H9 (cell line): ENCODE results near the gene FRRS1L. TPM values are rescaled to one million over a fixed set of nuclear protein-coding genes. Genes with fewer than 3 reads are reported as not detected.

Experiments used
- DNase-seq: peaks from one replicate; pipeline ENCODE4 v3.0.0-alpha.2; 2017
- H2AFZ ChIP-seq: one replicate; pipeline ENCODE4 v1.6.1; 2013; ENCODE audit warnings: mild to moderate bottlenecking, low read length, control low read depth, moderate library complexity
- H2AK5ac ChIP-seq: 2 replicates; pipeline ENCODE4 v1.6.1; 2013; ENCODE audit warnings: low read length, control low read depth, mixed read lengths; ENCODE audit not compliant: insufficient read length
- H2BK120ac ChIP-seq: one replicate; pipeline ENCODE4 v1.6.1; 2013; ENCODE audit warnings: low read depth, mild to moderate bottlenecking, low read length, control low read depth, inconsistent platforms; ENCODE audit not compliant: poor library complexity, severe bottlenecking
- H2BK12ac ChIP-seq: 2 replicates; pipeline ENCODE4 v1.6.1; 2013; ENCODE audit warnings: low read length, control low read depth, mixed read lengths, low read depth; ENCODE audit not compliant: insufficient read length
- H2BK15ac ChIP-seq: 2 replicates; pipeline ENCODE4 v1.6.1; 2013; ENCODE audit warnings: low read depth, low read length, control low read depth
- H2BK20ac ChIP-seq: one replicate; pipeline ENCODE4 v1.6.1; 2013; ENCODE audit warnings: low read depth, mild to moderate bottlenecking, low read length, control low read depth, inconsistent platforms; ENCODE audit not compliant: poor library complexity, severe bottlenecking
- H2BK5ac ChIP-seq: 2 replicates; pipeline ENCODE4 v1.6.1; 2013; ENCODE audit warnings: low read length, control low read depth, mixed read lengths; ENCODE audit not compliant: insufficient read length
- H3K14ac ChIP-seq: 2 replicates; pipeline ENCODE4 v1.6.1; 2013; ENCODE audit warnings: low read length, control low read depth; ENCODE audit not compliant: insufficient read depth
- H3K18ac ChIP-seq: 2 replicates; pipeline ENCODE4 v1.6.1; 2013; ENCODE audit warnings: low read depth, mild to moderate bottlenecking, mixed read lengths, low read length, control low read depth; ENCODE audit not compliant: insufficient read length
- H3K23ac ChIP-seq: 2 replicates; pipeline ENCODE4 v1.6.1; 2013; ENCODE audit warnings: low read length, control low read depth, mixed read lengths, low read depth; ENCODE audit not compliant: insufficient read length
- H3K23me2 ChIP-seq: 2 replicates; pipeline ENCODE4 v1.6.1; 2013; ENCODE audit warnings: low read depth, mild to moderate bottlenecking, mixed read lengths, low read length, control low read depth; ENCODE audit not compliant: insufficient read length, poor library complexity, severe bottlenecking
- H3K27ac ChIP-seq: 2 replicates; pipeline ENCODE4 v1.5.1; 2013; ENCODE audit warnings: low read length, control low read depth, mixed read lengths, low read depth; ENCODE audit not compliant: insufficient read length
- H3K27me3 ChIP-seq: 2 replicates; pipeline ENCODE4 v1.6.1; 2013; ENCODE audit warnings: low read length, control low read depth, inconsistent platforms; ENCODE audit not compliant: insufficient read depth
- H3K4ac ChIP-seq: 2 replicates; pipeline ENCODE4 v1.6.1; 2013; ENCODE audit warnings: low read depth, mild to moderate bottlenecking, control low read depth, inconsistent platforms, low read length, moderate library complexity
- H3K4me1 ChIP-seq: 2 replicates; pipeline ENCODE4 v1.6.1; 2013; ENCODE audit warnings: low read length, control low read depth, inconsistent platforms; ENCODE audit not compliant: insufficient read depth
- H3K4me2 ChIP-seq: 2 replicates; pipeline ENCODE4 v1.6.1; 2013; ENCODE audit warnings: low read length, control low read depth, mixed read lengths; ENCODE audit not compliant: insufficient read length, insufficient read depth
- H3K56ac ChIP-seq: 2 replicates; pipeline ENCODE4 v1.6.1; 2013; ENCODE audit warnings: low read depth, mild to moderate bottlenecking, mixed read lengths, low read length, control low read depth; ENCODE audit not compliant: insufficient read length
- H3K79me1 ChIP-seq: 2 replicates; pipeline ENCODE4 v1.6.1; 2013; ENCODE audit warnings: low read depth, mild to moderate bottlenecking, moderate library complexity, low read length, control low read depth, inconsistent platforms; ENCODE audit not compliant: insufficient read depth, poor library complexity, severe bottlenecking
- H3K79me2 ChIP-seq: 2 replicates; pipeline ENCODE4 v1.6.1; 2013; ENCODE audit warnings: low read length, control low read depth, inconsistent platforms; ENCODE audit not compliant: insufficient read depth
- H3K9ac ChIP-seq: 2 replicates; pipeline ENCODE4 v1.6.1; 2013; ENCODE audit warnings: low read length, control low read depth, mixed read lengths; ENCODE audit not compliant: insufficient read length; ENCODE audit errors: extremely low read depth
- H3K9me3 ChIP-seq: one replicate; pipeline ENCODE4 v1.6.1; 2013; ENCODE audit warnings: low read depth, low read length, inconsistent platforms; ENCODE audit not compliant: control insufficient read depth
- H3T11ph ChIP-seq: one replicate; pipeline ENCODE4 v1.6.1; 2013; ENCODE audit warnings: mild to moderate bottlenecking, low read length, control low read depth, inconsistent platforms
- H4K20me1 ChIP-seq: one replicate; pipeline ENCODE4 v1.6.1; 2013; ENCODE audit not compliant: control insufficient read depth, insufficient read length, insufficient read depth
- H4K5ac ChIP-seq: 2 replicates; pipeline ENCODE4 v1.6.1; 2013; ENCODE audit warnings: low read depth, mild to moderate bottlenecking, mixed read lengths, low read length, control low read depth; ENCODE audit not compliant: insufficient read length
- H4K8ac ChIP-seq: replicated peaks from 2 replicates; pipeline ENCODE4 v1.6.1; 2013; ENCODE audit warnings: low read length, control low read depth, mixed read lengths, low read depth; ENCODE audit not compliant: insufficient read length
- H4K91ac ChIP-seq: 2 replicates; pipeline ENCODE4 v1.6.1; 2013; ENCODE audit warnings: low read depth, mild to moderate bottlenecking, moderate library complexity, mixed read lengths, low read length, control low read depth; ENCODE audit not compliant: insufficient read length
- H3K27ac Mint-ChIP-seq, 3 experiments: 2 replicates in 2 of 3; 3 replicates in 1 of 3; pipeline ENCODE4 v1.8.0; 2020 to 2021; ENCODE audit warnings: mixed read lengths in 3 of 3, mild to moderate bottlenecking in 1 of 3, moderate library complexity in 1 of 3
- H3K27me3 Mint-ChIP-seq: 2 replicates; pipeline ENCODE4 v1.8.0; 2021; ENCODE audit warnings: low read depth, mild to moderate bottlenecking, moderate library complexity, mixed read lengths
- H3K36me3 Mint-ChIP-seq, 3 experiments: 2 replicates in 2 of 3; 3 replicates in 1 of 3; pipeline ENCODE4 v1.8.0; 2020 to 2021; ENCODE audit warnings: low read depth in 3 of 3, mixed read lengths in 3 of 3; ENCODE audit not compliant: insufficient read depth in 1 of 3
- H3K4me1 Mint-ChIP-seq, 2 experiments: 2 replicates each; pipeline ENCODE4 v1.8.0; 2020; ENCODE audit warnings: mixed read lengths in 2 of 2
- H3K4me3 Mint-ChIP-seq, 2 experiments: 2 replicates in 1 of 2; 3 replicates in 1 of 2; pipeline ENCODE4 v1.8.0; 2020 to 2021; ENCODE audit warnings: mild to moderate bottlenecking in 2 of 2, mixed read lengths in 2 of 2, moderate library complexity in 1 of 2
- H3K9me3 Mint-ChIP-seq, 2 experiments: 2 replicates in 1 of 2; 3 replicates in 1 of 2; pipeline ENCODE4 v1.8.0; 2020; ENCODE audit warnings: mild to moderate bottlenecking in 2 of 2, mixed read lengths in 2 of 2, moderate library complexity in 1 of 2
- WGBS: extraction: QIAGEN DNeasy Blood & Tissue Kit; methylation state at CpG from one replicate; pipeline ENCODE4 v1.1.7; 2013; ENCODE audit warnings: missing lambda C conversion rate, low lambda C conversion rate, mixed read lengths; ENCODE audit not compliant: insufficient read length; ENCODE audit errors: extremely low coverage; 5-methylcytosine and 5-hydroxymethylcytosine counted together
- total RNA-seq: library from RNA; stranded (reverse); gene quantifications from 2 replicates; pipeline ENCODE4 v1.2.1, GENCODE V29; 2021
- TF ChIP-seq, protein P1 (sequence below): fragments of 200-600 bp; sonication (generic); conservative IDR thresholded peaks from 3 replicates; pipeline ENCODE4 v1.8.0; 2021; ENCODE audit warnings: antibody characterized with exemption, mild to moderate bottlenecking

The FRRS1L gene
- total RNA-seq, 1 experiment from 2014 or later: 3.3 TPM

DNA sequence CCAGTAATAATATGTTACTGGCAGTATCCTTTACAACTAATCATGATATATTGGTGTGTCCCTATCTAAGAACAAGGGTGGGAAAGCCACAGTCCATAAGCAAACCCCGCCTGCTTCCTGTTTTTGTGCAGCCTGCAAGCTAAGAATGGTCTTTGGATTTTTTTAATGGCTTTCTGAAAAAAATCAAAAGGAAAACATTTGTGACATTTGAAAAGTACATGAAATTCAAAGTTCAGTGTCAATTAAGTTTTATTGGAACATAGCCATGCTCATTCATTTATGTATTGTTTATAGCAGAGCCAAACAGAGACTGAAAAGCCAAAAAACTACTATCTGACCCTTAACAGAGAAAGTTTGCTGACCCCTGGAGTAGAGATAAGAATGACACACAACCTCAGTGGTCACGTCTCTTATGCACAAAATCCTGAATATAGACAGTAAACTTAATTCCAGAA lies 34.5 kb downstream of the FRRS1L start:
- no peak overlapping the region for H3K23ac ChIP-seq
- H3K14ac ChIP-seq: no peak overlapping the region
- Mint-ChIP-seq H3K9me3 (no peaks in the 10 kb centered on the region), H3K4me1 (no peaks in the 10 kb centered on the region), H3K27me3 (no peaks in the 10 kb centered on the region), H3K36me3 (no peaks in the 10 kb centered on the region), H3K4me3 (no peak overlapping the region), H3K27ac (no peak overlapping the region)
- no peak overlapping the region for H3K9ac ChIP-seq
- no peak overlapping the region for H2AFZ ChIP-seq
- no peak overlapping the region for H3K56ac ChIP-seq
- H3K79me1 ChIP-seq: no peaks in the 10 kb centered on the region
- H4K20me1 ChIP-seq: no peaks in the 10 kb centered on the region
- H3K27me3 ChIP-seq: no peaks in the 10 kb centered on the region
- H2BK5ac ChIP-seq: no peak overlapping the region
- no peak overlapping the region for H3K27ac ChIP-seq
- no peak for DNase-seq
- no peak overlapping the region for H2BK15ac ChIP-seq
- no peak overlapping the region for H4K5ac ChIP-seq
- H3K79me2 ChIP-seq: no peaks in the 10 kb centered on the region
- no peak overlapping the region for H4K8ac ChIP-seq
- no peak overlapping the region for H3K4ac ChIP-seq
- H2BK120ac ChIP-seq: no peak overlapping the region
- H2BK12ac ChIP-seq: no peak overlapping the region
- H3K23me2 ChIP-seq: no peaks in the 10 kb centered on the region
- no peak overlapping the region for H3K18ac ChIP-seq
- no CpG with 5 or more reads among the region's 2 CpGs for WGBS
- no peaks in the 10 kb centered on the region for H3K4me1 ChIP-seq
- no peak overlapping the region for H3T11ph ChIP-seq
- H3K4me2 ChIP-seq: no peak overlapping the region
- TF ChIP-seq, protein P1, sequence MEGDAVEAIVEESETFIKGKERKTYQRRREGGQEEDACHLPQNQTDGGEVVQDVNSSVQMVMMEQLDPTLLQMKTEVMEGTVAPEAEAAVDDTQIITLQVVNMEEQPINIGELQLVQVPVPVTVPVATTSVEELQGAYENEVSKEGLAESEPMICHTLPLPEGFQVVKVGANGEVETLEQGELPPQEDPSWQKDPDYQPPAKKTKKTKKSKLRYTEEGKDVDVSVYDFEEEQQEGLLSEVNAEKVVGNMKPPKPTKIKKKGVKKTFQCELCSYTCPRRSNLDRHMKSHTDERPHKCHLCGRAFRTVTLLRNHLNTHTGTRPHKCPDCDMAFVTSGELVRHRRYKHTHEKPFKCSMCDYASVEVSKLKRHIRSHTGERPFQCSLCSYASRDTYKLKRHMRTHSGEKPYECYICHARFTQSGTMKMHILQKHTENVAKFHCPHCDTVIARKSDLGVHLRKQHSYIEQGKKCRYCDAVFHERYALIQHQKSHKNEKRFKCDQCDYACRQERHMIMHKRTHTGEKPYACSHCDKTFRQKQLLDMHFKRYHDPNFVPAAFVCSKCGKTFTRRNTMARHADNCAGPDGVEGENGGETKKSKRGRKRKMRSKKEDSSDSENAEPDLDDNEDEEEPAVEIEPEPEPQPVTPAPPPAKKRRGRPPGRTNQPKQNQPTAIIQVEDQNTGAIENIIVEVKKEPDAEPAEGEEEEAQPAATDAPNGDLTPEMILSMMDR: peak; percentile 14; the same call in 1 of the 3 replicates
- no peak overlapping the region for H4K91ac ChIP-seq
- no peak overlapping the region for H2AK5ac ChIP-seq
- no peak overlapping the region for H2BK20ac ChIP-seq
- no peaks in the 10 kb centered on the region for H3K9me3 ChIP-seq
